ENCODE data around the gene MAN2A2.

Gene MAN2A2

GRCh38 chr15:90931575-90931827 lies 28.4 kb downstream of the MAN2A2 start:
- ATAC-seq = no peak
- TF ChIP-seq CREB5 (CRISPR knock-in tag; IDR thresholded peaks at IDR 0.05; ENCODE audit: low read depth) (no peak), ARNTL (CRISPR knock-in tag; IDR thresholded peaks at IDR 0.05; ENCODE audit: borderline replicate concordance, low read depth) (no peak), ISL1 (CRISPR knock-in tag; IDR thresholded peaks at IDR 0.05) (no peak)

GRCh38 chr15:90931828-90932659 lies 28.9 kb downstream of the MAN2A2 start, which contains the start of gene HDDC3:
Gene HDDC3 (minus strand): TSS chr15:90932549. CDS start chr15:90932540, 9 bp downstream.
- no peak for TF ChIP-seq ZNF70 (CRISPR knock-in tag; IDR thresholded peaks at IDR 0.05)
- TF ChIP-seq ZNF565 (CRISPR knock-in tag; conservative IDR thresholded peaks at IDR 0.05; ENCODE audit: low read depth) = no peak
- no peak for TF ChIP-seq ZFP3 (CRISPR knock-in tag; IDR thresholded peaks at IDR 0.05)
- TF ChIP-seq, protein P1, sequence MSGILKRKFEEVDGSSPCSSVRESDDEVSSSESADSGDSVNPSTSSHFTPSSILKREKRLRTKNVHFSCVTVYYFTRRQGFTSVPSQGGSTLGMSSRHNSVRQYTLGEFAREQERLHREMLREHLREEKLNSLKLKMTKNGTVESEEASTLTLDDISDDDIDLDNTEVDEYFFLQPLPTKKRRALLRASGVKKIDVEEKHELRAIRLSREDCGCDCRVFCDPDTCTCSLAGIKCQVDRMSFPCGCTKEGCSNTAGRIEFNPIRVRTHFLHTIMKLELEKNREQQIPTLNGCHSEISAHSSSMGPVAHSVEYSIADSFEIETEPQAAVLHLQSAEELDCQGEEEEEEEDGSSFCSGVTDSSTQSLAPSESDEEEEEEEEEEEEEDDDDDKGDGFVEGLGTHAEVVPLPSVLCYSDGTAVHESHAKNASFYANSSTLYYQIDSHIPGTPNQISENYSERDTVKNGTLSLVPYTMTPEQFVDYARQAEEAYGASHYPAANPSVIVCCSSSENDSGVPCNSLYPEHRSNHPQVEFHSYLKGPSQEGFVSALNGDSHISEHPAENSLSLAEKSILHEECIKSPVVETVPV (CRISPR knock-in tag; IDR thresholded peaks at IDR 0.05) = no peak
- TF ChIP-seq, protein P2, sequence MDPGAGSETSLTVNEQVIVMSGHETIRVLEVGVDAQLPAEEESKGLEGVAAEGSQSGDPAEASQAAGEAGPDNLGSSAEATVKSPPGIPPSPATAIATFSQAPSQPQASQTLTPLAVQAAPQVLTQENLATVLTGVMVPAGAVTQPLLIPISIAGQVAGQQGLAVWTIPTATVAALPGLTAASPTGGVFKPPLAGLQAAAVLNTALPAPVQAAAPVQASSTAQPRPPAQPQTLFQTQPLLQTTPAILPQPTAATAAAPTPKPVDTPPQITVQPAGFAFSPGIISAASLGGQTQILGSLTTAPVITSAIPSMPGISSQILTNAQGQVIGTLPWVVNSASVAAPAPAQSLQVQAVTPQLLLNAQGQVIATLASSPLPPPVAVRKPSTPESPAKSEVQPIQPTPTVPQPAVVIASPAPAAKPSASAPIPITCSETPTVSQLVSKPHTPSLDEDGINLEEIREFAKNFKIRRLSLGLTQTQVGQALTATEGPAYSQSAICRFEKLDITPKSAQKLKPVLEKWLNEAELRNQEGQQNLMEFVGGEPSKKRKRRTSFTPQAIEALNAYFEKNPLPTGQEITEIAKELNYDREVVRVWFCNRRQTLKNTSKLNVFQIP (CRISPR knock-in tag; IDR thresholded peaks at IDR 0.05; ENCODE audit: borderline replicate concordance, low read depth) = no peak
- TF ChIP-seq CSDC2 (CRISPR knock-in tag; IDR thresholded peaks at IDR 0.05) = no peak
- TF ChIP-seq ESRRG (CRISPR knock-in tag; IDR thresholded peaks at IDR 0.05) = no peak
- no peak for TF ChIP-seq RARB (CRISPR knock-in tag; IDR thresholded peaks at IDR 0.05)
- no peak for TF ChIP-seq ISL1 (CRISPR knock-in tag; IDR thresholded peaks at IDR 0.05)
- TF ChIP-seq, protein P3, sequence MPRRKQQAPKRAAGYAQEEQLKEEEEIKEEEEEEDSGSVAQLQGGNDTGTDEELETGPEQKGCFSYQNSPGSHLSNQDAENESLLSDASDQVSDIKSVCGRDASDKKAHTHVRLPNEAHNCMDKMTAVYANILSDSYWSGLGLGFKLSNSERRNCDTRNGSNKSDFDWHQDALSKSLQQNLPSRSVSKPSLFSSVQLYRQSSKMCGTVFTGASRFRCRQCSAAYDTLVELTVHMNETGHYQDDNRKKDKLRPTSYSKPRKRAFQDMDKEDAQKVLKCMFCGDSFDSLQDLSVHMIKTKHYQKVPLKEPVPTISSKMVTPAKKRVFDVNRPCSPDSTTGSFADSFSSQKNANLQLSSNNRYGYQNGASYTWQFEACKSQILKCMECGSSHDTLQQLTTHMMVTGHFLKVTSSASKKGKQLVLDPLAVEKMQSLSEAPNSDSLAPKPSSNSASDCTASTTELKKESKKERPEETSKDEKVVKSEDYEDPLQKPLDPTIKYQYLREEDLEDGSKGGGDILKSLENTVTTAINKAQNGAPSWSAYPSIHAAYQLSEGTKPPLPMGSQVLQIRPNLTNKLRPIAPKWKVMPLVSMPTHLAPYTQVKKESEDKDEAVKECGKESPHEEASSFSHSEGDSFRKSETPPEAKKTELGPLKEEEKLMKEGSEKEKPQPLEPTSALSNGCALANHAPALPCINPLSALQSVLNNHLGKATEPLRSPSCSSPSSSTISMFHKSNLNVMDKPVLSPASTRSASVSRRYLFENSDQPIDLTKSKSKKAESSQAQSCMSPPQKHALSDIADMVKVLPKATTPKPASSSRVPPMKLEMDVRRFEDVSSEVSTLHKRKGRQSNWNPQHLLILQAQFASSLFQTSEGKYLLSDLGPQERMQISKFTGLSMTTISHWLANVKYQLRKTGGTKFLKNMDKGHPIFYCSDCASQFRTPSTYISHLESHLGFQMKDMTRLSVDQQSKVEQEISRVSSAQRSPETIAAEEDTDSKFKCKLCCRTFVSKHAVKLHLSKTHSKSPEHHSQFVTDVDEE (CRISPR knock-in tag; IDR thresholded peaks at IDR 0.05) = no peak
- TF ChIP-seq ZC3H10 (CRISPR knock-in tag; IDR thresholded peaks at IDR 0.05) = no peak
- peak; percentile 70 for ATAC-seq

DNA sequence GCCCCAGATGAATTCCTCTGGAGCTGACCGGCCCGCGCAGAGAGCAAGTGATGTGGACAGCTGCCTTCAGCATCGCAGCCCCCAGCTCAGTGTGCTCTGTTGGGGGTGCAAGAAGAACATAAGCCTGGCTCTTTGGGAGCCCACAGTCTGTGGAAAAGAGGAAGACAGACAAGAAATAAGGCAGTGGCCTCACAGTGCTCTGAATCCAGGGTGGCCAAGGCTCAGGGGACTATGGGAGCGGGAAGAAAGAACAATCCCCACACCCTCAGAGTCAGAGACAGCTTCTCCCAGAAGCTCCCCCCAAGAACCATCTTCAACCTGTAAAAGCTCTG lies 29.5 kb downstream of the MAN2A2 start:
- no peak for TF ChIP-seq GLIS3 (CRISPR knock-in tag; IDR thresholded peaks at IDR 0.05)
- no peak for TF ChIP-seq ZC3H10 (CRISPR knock-in tag; IDR thresholded peaks at IDR 0.05)
- no peak for TF ChIP-seq CSDC2 (CRISPR knock-in tag; IDR thresholded peaks at IDR 0.05)
- TF ChIP-seq ARNTL (CRISPR knock-in tag; IDR thresholded peaks at IDR 0.05; ENCODE audit: borderline replicate concordance, low read depth) = no peak
- no peak for TF ChIP-seq PATZ1 (CRISPR knock-in tag; IDR thresholded peaks at IDR 0.05; ENCODE audit: borderline replicate concordance)
- no peak for ATAC-seq

DNA sequence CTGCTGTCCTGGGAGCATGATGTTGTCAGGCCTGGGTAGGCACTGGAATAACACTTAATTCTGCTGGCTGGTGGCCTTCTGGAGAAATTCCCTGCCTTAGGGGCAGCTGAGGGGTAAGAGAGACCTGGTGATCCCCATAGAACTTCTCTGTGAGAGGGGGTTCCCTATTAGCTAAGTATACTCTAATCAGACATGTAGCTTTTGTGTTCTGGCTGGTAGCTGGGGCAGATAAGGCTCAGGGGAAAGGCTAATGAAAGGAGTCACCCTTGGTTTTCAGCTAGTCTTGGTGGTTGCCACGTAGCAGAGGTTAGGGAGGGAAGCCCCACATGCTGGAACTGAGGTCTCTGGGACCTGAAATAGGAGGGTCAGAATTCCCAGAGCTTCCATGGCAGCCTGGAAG lies 30.2 kb downstream of the MAN2A2 start:
- no peak for ATAC-seq
- TF ChIP-seq ESRRG (CRISPR knock-in tag; IDR thresholded peaks at IDR 0.05) = no peak
- TF ChIP-seq OSR1 (CRISPR knock-in tag; IDR thresholded peaks at IDR 0.05) = no peak
- no peak for TF ChIP-seq GLIS3 (CRISPR knock-in tag; IDR thresholded peaks at IDR 0.05)

Data from SK-N-SH treated with all-trans-retinoic acid at 6 μM for 48 hours (cell line).